Measurements from ENCODE around the gene COPS2. TPM values are rescaled to one million over a fixed set of nuclear protein-coding genes. Genes with fewer than 3 reads are reported as not detected.
"Not testable (repeated sequence)": the region's sequence is repeated elsewhere in the genome, so short reads cannot be mapped to it uniquely, and the experiment has no call there.

COPS2 gene
- total and polyA plus RNA-seq, 10 of the 15 experiments (the other 5 are each of a cell fraction or from before 2014, with no cell fraction given), result 31.5 to 115 (median 76.3) TPM

- Histone ChIP-seq H3K9me3 (replicated peaks; ENCODE audit: control insufficient read depth, insufficient read depth, low read length) (no peaks in the 10 kb centered on the region; the same call in 2 of the 3 replicates), H3K27me3 (replicated peaks in 1 of 2; ENCODE audit: control insufficient read depth in 2 of 2, insufficient read depth in 2 of 2, low read length in 1 of 2) (no peaks in the 10 kb centered on the region), H2AFZ (ENCODE audit: control insufficient read depth, low read depth, low read length) (no peak overlapping the region), H3K27ac (ENCODE audit: control insufficient read depth, insufficient read depth) (no peak overlapping the region), H4K20me1 (ENCODE audit: control insufficient read depth, insufficient read depth) (no peaks in the 10 kb centered on the region), H3K4me3 (no peak overlapping the region), H3K79me2 (ENCODE audit: control insufficient read depth, insufficient read depth, low read length) (no peaks in the 10 kb centered on the region; the same call in 1 of the 2 replicates), H3K4me2 (ENCODE audit: control insufficient read depth, insufficient read depth) (no peak overlapping the region), H3K9ac (ENCODE audit: control insufficient read depth, insufficient read depth, low read length) (no peak overlapping the region), H3K36me3 (ENCODE audit: control insufficient read depth in 2 of 2, insufficient read depth in 2 of 2, low read length in 1 of 2) (no peaks in the 10 kb centered on the region), H3K4me1 (ENCODE audit: control insufficient read depth, insufficient read depth, low read length) (no peaks in the 10 kb centered on the region)
- in situ Hi-C loops (cut with MboI) (no loop called here), intact Hi-C loops (cut with micrococcal nuclease; ENCODE audit: unreplicated experiment) (no loop called here)
- 76% methylated on average over 7 of the region's 7 CpGs for WGBS (ENCODE audit: insufficient coverage, insufficient replicate concordance, low lambda C conversion rate, missing lambda C conversion rate)
- ChIA-PET CTCF (interaction anchor here (1.6 kb wide), 1 partner anchor 32 kb away, joined by 9 read pairs; no protein-coding TSS in a partner anchor), SMC1A (ENCODE audit: uncharacterized antibody, unreplicated experiment) (no interaction called here), POLR2A (no interaction called here), RAD21 (ENCODE audit: unreplicated experiment) (no interaction called here)
- TF ChIP-seq TCF7 (IDR thresholded peaks at IDR 0.05; ENCODE audit: borderline replicate concordance) (no peak), CEBPB (IDR thresholded peaks at IDR 0.05; ENCODE audit: borderline replicate concordance in 1 of 2, low read depth in 2 of 2, low read length in 2 of 2) (no peak), ZNF24 (IDR thresholded peaks at IDR 0.05) (no peak), TCF12 (IDR thresholded peaks at IDR 0.05; ENCODE audit: low read depth, low read length) (no peak), KAT2A (conservative IDR thresholded peaks at IDR 0.05; ENCODE audit: control insufficient read depth, low read depth, low read length) (no peak), ZBTB33 (IDR thresholded peaks at IDR 0.05) (no peak), STAT3 (IDR thresholded peaks at IDR 0.05; ENCODE audit: low read depth, low read length) (no peak), SUZ12 (IDR thresholded peaks at IDR 0.05; ENCODE audit: unreplicated experiment) (no peak), KLF5 (IDR thresholded peaks at IDR 0.05; ENCODE audit: partially characterized antibody) (no peak), JUND (IDR thresholded peaks at IDR 0.05; ENCODE audit: low read depth, low read length) (no peak)
- DNase-seq (ENCODE audit: low read depth, low spot score) (no peak), ATAC-seq (no peak), FAIRE-seq (no peak)
- no TSS peak for BruUV-seq (replicated peaks)
These were observed 23.1 kb upstream of the COPS2 start for GRCh38 chr15:49178497-49178896.

GRCh38 chr15:49175582-49176397 lies 20.4 kb upstream of the COPS2 start:
- H3K27me3 ChIP-seq (replicated peaks in 1 of 2; ENCODE audit: control insufficient read depth in 2 of 2, insufficient read depth in 2 of 2, low read length in 1 of 2); H4K20me1 ChIP-seq (ENCODE audit: control insufficient read depth, insufficient read depth); H2AFZ ChIP-seq (ENCODE audit: control insufficient read depth, low read depth, low read length); intact Hi-C loops (cut with micrococcal nuclease; ENCODE audit: unreplicated experiment); POLR2A ChIA-PET; H3K9ac ChIP-seq (ENCODE audit: control insufficient read depth, insufficient read depth, low read length); FAIRE-seq; CTCF ChIA-PET; H3K36me3 ChIP-seq (ENCODE audit: control insufficient read depth in 2 of 2, insufficient read depth in 2 of 2, low read length in 1 of 2); H3K4me3 ChIP-seq; SMC1A ChIA-PET (ENCODE audit: uncharacterized antibody, unreplicated experiment); ATAC-seq; H3K4me1 ChIP-seq (ENCODE audit: control insufficient read depth, insufficient read depth, low read length); H3K9me3 ChIP-seq (replicated peaks; ENCODE audit: control insufficient read depth, insufficient read depth, low read length); RAD21 ChIA-PET (ENCODE audit: unreplicated experiment); DNase-seq (ENCODE audit: low read depth, low spot score); in situ Hi-C loops (cut with MboI); H3K4me2 ChIP-seq (ENCODE audit: control insufficient read depth, insufficient read depth); BruUV-seq (replicated peaks); H3K79me2 ChIP-seq (ENCODE audit: control insufficient read depth, insufficient read depth, low read length); H3K27ac ChIP-seq (ENCODE audit: control insufficient read depth, insufficient read depth): not testable (repeated sequence)
- whole genome bisulfite sequencing (ENCODE audit: insufficient coverage, insufficient replicate concordance, low lambda C conversion rate, missing lambda C conversion rate), result 66% methylated on average over 6 of the region's 6 CpGs
